ENCODE measurements around the gene TSEN15.
"Not testable (repeated sequence)": the region's sequence is repeated elsewhere in the genome, so short reads cannot be mapped to it uniquely, and the experiment has no call there.

- TF ChIP-seq CTCF (IDR thresholded peaks at IDR 0.05); KDM5A (IDR thresholded peaks at IDR 0.05); CEBPB (IDR thresholded peaks at IDR 0.05); RFX5 (IDR thresholded peaks at IDR 0.05); MYC (IDR thresholded peaks at IDR 0.05; ENCODE audit: borderline replicate concordance, low read length); POLR2A (IDR thresholded peaks at IDR 0.05; ENCODE audit: low read length); MAX (IDR thresholded peaks at IDR 0.05): not testable (repeated sequence)
Measured at GRCh38 chr1:184043315-184043714, 8.2 kb upstream of the TSEN15 start.
